Stomach (tissue), 9 donors: ENCODE results near the gene RASGRP1. TPM values are rescaled to one million over a fixed set of nuclear protein-coding genes. Genes with fewer than 3 reads are reported as not detected.
"Not testable (repeated sequence)": the region's sequence is repeated elsewhere in the genome, so short reads cannot be mapped to it uniquely, and the experiment has no call there.

ENCODE experiments used
- DNase-seq, 2 donors: peaks; one replicate each; pipeline versions ENCODE4 v3.0.0 to v3.0.0-alpha.2; 2013 to 2019
- H3K27ac ChIP-seq, 5 donors: fragments of 200-600 bp in 4 of 5; sonication (generic) in 4 of 5; one replicate each; pipeline ENCODE4 v1.5.1; 2013 to 2019; ENCODE audit warnings: mild to moderate bottlenecking in 1 of 5, moderate library complexity in 1 of 5
- H3K27me3 ChIP-seq, 3 donors: fragments of 200-600 bp; sonication (generic); one replicate each; pipeline ENCODE4 v1.5.1; 2017 to 2019; ENCODE audit warnings: mixed run types in 1 of 3
- H3K36me3 ChIP-seq, 4 donors: fragments of 200-600 bp; sonication (generic); 1 replicate in 3 of 4; 2 replicates in 1 of 4; pipeline ENCODE4 v1.5.1; 2016 to 2019
- H3K4me1 ChIP-seq, 4 donors: fragments of 200-600 bp; sonication (generic); one replicate each; pipeline ENCODE4 v1.5.1; 2016 to 2019
- H3K4me3 ChIP-seq, 4 donors: fragments of 200-600 bp; sonication (generic) in 3 of 4; one replicate each; pipeline ENCODE4 v1.5.1; 2016 to 2019; ENCODE audit warnings: mild to moderate bottlenecking in 1 of 4
- H3K9me3 ChIP-seq, 4 donors: fragments of 200-600 bp; sonication (generic); one replicate each; pipeline ENCODE4 v1.5.1; 2016 to 2019
- EP300 ChIP-seq: sonication (generic); formaldehyde crosslinking; IDR thresholded peaks from one replicate; pipeline ENCODE4 v1.6.1; 2017; ENCODE audit warnings: antibody characterized with exemption
- POLR2A ChIP-seq, 4 donors: fragments of 450-650 bp; IDR thresholded peaks; one replicate each; pipeline ENCODE4 v1.6.1; 2016; ENCODE audit warnings: antibody characterized with exemption in 4 of 4, control low read depth in 2 of 4, mild to moderate bottlenecking in 1 of 4, moderate library complexity in 1 of 4
- POLR2AphosphoS5 ChIP-seq, 3 donors: sonication (generic); formaldehyde crosslinking; IDR thresholded peaks; one replicate each; pipeline ENCODE4 v1.6.1; 2016; ENCODE audit warnings: antibody characterized with exemption in 3 of 3
- WGBS, 5 donors: extraction: QIAGEN DNeasy Blood & Tissue Kit in 3 of 5; methylation state at CpG; one replicate each; pipeline versions ENCODE4 v1.1.5 to v1.1.7; 2013 to 2018; 5-methylcytosine and 5-hydroxymethylcytosine counted together
- intact Hi-C: fragments of 100-400 bp; cut with DNase I; formaldehyde crosslinking; loops from one replicate; pipeline ENCODE4 v1.15.1; 2023; ENCODE audit warnings: low total_unique reads
- polyA plus RNA-seq, 3 donors: library from polyadenylated mRNA; stranded (reverse); fragments of 200-250 nt; gene quantifications; one replicate each; pipeline ENCODE4 v1.2.3, GENCODE V29; 2013
- total RNA-seq, 5 donors: library from RNA; depleted of rRNA; stranded (reverse); fragments of >200 nt; gene quantifications; one replicate each; pipeline versions ENCODE4 v1.1.0 to v1.2.3, GENCODE V29; 2014 to 2016
- TF ChIP-seq, protein P1 (sequence below), 7 experiments: fragments of 450-650 bp in 4 of 7; fragments of 200-600 bp in 3 of 7; sonication (generic) in 3 of 7; IDR thresholded peaks; one replicate each; pipeline ENCODE4 v1.5.1; 2016 to 2019; ENCODE audit warnings: antibody characterized with exemption in 7 of 7, control low read depth in 2 of 7, mild to moderate bottlenecking in 1 of 7
- donor health status: healthy with polysubstance abuse.
- donor health status: Bipolar disorder and iron deficiency.
- donor health status: healthy.

RASGRP1 gene
- total and polyA plus RNA-seq, 8 donors: 0.29 to 12.3 (median 2.8) TPM

DNA sequence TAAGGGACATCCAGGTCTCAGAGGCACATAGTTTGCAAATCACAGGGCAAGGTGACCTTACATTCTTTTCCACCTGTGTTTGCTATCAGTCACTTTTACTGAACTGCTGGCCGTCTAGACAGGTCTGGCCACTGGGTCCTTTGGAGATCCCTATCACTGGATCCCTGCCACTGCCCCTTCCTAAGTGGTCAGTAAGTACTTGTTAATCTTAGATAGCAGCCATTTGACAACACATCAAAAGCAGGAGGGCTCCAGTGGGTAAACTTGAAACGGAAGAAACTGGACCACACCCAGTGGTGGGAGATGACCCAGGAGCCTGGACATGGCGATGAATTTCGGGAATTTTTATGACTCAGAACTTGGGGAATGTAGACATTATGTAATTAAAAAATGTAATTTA lies 28.9 kb upstream of the RASGRP1 start:
- TF ChIP-seq, protein P1, sequence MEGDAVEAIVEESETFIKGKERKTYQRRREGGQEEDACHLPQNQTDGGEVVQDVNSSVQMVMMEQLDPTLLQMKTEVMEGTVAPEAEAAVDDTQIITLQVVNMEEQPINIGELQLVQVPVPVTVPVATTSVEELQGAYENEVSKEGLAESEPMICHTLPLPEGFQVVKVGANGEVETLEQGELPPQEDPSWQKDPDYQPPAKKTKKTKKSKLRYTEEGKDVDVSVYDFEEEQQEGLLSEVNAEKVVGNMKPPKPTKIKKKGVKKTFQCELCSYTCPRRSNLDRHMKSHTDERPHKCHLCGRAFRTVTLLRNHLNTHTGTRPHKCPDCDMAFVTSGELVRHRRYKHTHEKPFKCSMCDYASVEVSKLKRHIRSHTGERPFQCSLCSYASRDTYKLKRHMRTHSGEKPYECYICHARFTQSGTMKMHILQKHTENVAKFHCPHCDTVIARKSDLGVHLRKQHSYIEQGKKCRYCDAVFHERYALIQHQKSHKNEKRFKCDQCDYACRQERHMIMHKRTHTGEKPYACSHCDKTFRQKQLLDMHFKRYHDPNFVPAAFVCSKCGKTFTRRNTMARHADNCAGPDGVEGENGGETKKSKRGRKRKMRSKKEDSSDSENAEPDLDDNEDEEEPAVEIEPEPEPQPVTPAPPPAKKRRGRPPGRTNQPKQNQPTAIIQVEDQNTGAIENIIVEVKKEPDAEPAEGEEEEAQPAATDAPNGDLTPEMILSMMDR (IDR thresholded peaks at IDR 0.05): no peak
- no peak for TF ChIP-seq EP300
- TF ChIP-seq POLR2AphosphoS5 (IDR thresholded peaks at IDR 0.05): no peak
- no peak for TF ChIP-seq POLR2A (IDR thresholded peaks at IDR 0.05)
- intact Hi-C loops: no loop called here
- peak; percentile 14 to 41 for DNase-seq
- H3K4me1 ChIP-seq: no peaks in the 10 kb centered on the region
- H3K9me3 ChIP-seq: no peaks in the 10 kb centered on the region
- WGBS, 5 donors: 26 to 40% (median 35%) methylated on average over 4 of the region's 4 CpGs
- H3K27me3 ChIP-seq: no peaks in the 10 kb centered on the region
- H3K4me3 ChIP-seq: no peak overlapping the region
- no peak overlapping the region for H3K27ac ChIP-seq
- H3K36me3 ChIP-seq: no peaks in the 10 kb centered on the region

DNA sequence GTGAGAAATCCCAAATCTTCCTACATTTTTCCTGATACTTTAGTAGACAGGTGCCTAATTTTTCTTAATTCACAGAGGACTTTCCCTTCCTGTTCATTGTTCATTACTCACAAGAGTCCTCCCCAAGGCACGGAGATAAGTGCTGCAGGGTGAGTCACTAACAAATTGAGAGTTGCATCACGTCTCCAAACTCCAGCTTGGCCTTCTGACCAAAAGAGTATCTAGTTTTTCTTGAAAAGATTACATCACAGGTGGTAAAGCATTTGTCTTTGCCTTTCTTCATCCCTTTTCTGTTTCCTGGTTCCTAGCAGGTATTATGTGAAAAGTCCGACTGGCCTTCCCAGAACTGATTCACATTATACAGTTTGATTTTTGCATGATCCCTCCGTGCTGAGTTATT lies 24.9 kb upstream of the RASGRP1 start:
- peak in 1 of 2 donors; percentile 33 for DNase-seq

DNA sequence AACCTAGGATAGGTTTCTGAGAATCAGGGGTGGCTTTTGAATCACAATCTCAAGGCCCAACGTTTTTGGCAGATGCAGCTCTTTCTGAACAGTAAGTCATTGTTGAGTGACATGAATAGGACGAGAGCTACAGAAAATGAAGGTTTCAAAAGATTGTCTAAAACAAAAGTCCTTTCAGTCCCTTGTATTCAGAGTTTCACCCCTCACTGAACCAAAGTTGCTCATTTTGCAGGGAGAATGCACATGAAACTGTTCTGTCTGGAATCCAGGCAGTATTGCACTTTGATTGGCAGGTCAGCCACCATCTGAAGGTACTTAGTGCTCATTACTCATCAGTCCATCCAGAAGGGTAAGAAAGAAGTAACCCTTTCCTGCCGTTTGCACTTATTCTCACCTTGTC lies 24.1 kb upstream of the RASGRP1 start:
- Histone ChIP-seq H3K36me3 (no peaks in the 10 kb centered on the region), H3K4me3 (no peak overlapping the region), H3K4me1 (no peaks in the 10 kb centered on the region), H3K27ac (no peak overlapping the region), H3K27me3 (no peaks in the 10 kb centered on the region), H3K9me3 (peaks cover 0 to 4% (median 0%) of the 10 kb centered on the region in 4 donors)
- DNase-seq: no peak
- TF ChIP-seq POLR2A (IDR thresholded peaks at IDR 0.05): no peak
- no peak for TF ChIP-seq EP300
- TF ChIP-seq POLR2AphosphoS5 (IDR thresholded peaks at IDR 0.05): no peak
- TF ChIP-seq, protein P1 (IDR thresholded peaks at IDR 0.05): no peak
- WGBS, 5 donors: 35 to 47% (median 41%) methylated on average over 3 of the region's 3 CpGs
- intact Hi-C loops: no loop called here

More for the DNA sequence above, 24.9 kb upstream of the RASGRP1 start:
- no peaks in the 10 kb centered on the region for H3K27me3 ChIP-seq
- TF ChIP-seq POLR2AphosphoS5 (IDR thresholded peaks at IDR 0.05): no peak
- H3K36me3 ChIP-seq: no peaks in the 10 kb centered on the region
- intact Hi-C loops: no loop called here
- no peaks in the 10 kb centered on the region for H3K4me1 ChIP-seq
- no peak overlapping the region for H3K4me3 ChIP-seq
- WGBS, 5 donors: 46 to 59% (median 55%) methylated on average over 4 of the region's 4 CpGs
- no peak overlapping the region for H3K27ac ChIP-seq
- H3K9me3 ChIP-seq: peaks cover 0 to 4% (median 0%) of the 10 kb centered on the region in 4 donors

DNA sequence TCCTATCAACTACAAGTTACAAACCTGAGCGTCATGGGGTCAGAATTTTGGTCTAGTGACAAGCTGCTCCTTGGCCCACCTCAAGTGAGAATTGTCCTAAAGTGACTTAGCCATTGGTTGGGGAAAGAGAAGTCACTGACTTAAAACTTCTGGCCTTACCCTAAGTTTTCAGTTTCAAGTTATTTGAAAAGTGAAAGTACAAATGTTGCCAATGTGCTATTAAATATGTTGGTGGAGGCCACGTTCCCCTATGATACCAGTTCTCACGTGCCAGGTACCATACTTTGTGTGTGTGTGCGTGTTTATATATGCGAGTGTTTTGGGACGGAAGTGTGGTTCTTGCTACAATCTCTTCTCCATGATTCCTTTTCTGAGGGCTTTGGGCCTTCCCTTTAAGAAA lies 22.6 kb upstream of the RASGRP1 start:
- WGBS, 5 donors: 64 to 71% (median 69%) methylated on average over 6 of the region's 6 CpGs
- no peak for DNase-seq
- Histone ChIP-seq H3K36me3 (no peaks in the 10 kb centered on the region), H3K4me3 (no peak overlapping the region), H3K27me3 (no peaks in the 10 kb centered on the region), H3K4me1 (no peaks in the 10 kb centered on the region), H3K27ac (no peak overlapping the region), H3K9me3 (peaks cover 0 to 4% (median 0%) of the 10 kb centered on the region in 4 donors)
- intact Hi-C loops: no loop called here
- TF ChIP-seq EP300 (no peak), POLR2A (IDR thresholded peaks at IDR 0.05) (no peak)

DNA sequence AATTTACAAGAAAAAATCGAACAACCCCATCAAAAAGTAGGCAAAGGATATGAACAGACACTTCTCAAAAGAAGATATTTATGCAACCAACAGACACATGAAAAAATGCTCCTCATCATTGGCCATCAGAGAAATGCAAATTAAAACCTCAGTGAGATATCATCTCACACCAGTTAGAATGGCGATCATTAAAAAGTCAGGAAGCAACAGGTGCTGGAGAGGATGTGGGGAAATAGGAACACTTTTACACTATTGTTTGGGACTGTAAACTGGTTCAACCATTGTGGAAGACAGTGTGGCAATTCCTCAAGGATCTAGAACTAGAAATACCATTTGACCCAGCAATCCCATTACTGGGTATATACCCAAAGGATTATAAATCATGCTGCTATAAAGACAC lies 21.4 kb upstream of the RASGRP1 start:
- H3K27me3 ChIP-seq, intact Hi-C loops, H3K4me1 ChIP-seq, H3K4me3 ChIP-seq, H3K27ac ChIP-seq, H3K36me3 ChIP-seq, H3K9me3 ChIP-seq, DNase-seq: not testable (repeated sequence)
- 91 to 95% (median 94%) methylated on average over 2 of the region's 2 CpGs for WGBS, 5 donors

DNA sequence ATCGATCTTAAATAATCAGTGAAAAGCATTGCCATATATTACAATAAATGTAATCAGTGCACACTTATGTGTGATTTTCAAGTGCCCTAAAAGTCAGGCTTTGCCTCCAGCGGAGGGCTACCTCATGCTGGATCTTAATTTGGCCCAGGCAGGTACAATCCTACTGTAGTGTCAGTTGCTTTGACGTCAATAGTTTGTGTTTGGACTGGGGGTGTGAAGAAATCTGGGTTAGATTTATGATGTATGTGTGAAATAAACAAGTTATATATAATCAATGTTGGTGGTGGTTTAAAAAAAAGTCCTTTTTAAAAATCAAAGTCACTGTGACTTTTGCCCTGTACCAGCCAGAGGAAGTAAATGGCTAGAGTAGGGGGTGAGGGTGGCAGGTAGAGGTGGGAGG lies 14.0 kb upstream of the RASGRP1 start:
- Histone ChIP-seq H3K4me3 (no peak overlapping the region), H3K9me3 (no peaks in the 10 kb centered on the region), H3K27me3 (no peaks in the 10 kb centered on the region), H3K4me1 (no peaks in the 10 kb centered on the region), H3K36me3 (no peaks in the 10 kb centered on the region), H3K27ac (no peak overlapping the region)
- DNase-seq: no peak
- intact Hi-C loops: no loop called here
- WGBS, 5 donors: 82 to 92% (median 87%) methylated on average over 3 of the region's 3 CpGs
- TF ChIP-seq, protein P1 (IDR thresholded peaks at IDR 0.05): no peak
- TF ChIP-seq EP300 (no peak), POLR2A (IDR thresholded peaks at IDR 0.05) (no peak), POLR2AphosphoS5 (IDR thresholded peaks at IDR 0.05) (no peak)
